GM10266 (cell line): ENCODE results near the gene USP22.

Source experiments
- DNase-seq: peaks from one replicate; pipeline ENCODE4 v3.0.0; 2012; ENCODE audit errors: extremely low spot score
- TF ChIP-seq, protein P1 (sequence below): IDR thresholded peaks from 2 replicates; pipeline ENCODE4 v1.5.1; 2012; ENCODE audit warnings: mild to moderate bottlenecking, low read depth; ENCODE audit not compliant: control insufficient read depth, insufficient read depth; ENCODE audit errors: missing control alignments

Gene USP22

GRCh38 chr17:21027031-21027430 lies 15.8 kb downstream of the USP22 start:
- no peak for DNase-seq
- TF ChIP-seq, protein P1, sequence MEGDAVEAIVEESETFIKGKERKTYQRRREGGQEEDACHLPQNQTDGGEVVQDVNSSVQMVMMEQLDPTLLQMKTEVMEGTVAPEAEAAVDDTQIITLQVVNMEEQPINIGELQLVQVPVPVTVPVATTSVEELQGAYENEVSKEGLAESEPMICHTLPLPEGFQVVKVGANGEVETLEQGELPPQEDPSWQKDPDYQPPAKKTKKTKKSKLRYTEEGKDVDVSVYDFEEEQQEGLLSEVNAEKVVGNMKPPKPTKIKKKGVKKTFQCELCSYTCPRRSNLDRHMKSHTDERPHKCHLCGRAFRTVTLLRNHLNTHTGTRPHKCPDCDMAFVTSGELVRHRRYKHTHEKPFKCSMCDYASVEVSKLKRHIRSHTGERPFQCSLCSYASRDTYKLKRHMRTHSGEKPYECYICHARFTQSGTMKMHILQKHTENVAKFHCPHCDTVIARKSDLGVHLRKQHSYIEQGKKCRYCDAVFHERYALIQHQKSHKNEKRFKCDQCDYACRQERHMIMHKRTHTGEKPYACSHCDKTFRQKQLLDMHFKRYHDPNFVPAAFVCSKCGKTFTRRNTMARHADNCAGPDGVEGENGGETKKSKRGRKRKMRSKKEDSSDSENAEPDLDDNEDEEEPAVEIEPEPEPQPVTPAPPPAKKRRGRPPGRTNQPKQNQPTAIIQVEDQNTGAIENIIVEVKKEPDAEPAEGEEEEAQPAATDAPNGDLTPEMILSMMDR = no peak

DNA sequence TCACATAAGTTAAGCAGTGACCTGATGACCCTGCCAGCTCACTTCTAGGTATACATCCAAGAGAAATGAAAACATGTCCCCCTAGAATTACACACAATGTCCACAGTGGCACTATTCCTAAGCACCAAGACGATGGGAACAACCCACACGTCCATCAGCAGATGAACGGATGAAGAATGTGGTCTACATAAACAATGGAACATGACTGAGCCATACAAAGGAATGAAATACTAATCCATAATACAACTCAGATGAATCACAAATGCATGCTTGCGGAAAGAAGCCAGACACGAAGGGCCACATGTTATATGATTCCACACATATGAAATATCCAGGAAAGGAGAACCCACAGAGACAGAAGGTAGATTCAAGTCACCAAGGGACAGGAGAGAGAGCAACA lies 17.4 kb downstream of the USP22 start:
- DNase-seq = no peak
- TF ChIP-seq, protein P1 = no peak

- DNase-seq = no peak
- TF ChIP-seq, protein P1 = no peak
Measured at GRCh38 chr17:21024024-21024423, 18.8 kb downstream of the USP22 start.

DNA sequence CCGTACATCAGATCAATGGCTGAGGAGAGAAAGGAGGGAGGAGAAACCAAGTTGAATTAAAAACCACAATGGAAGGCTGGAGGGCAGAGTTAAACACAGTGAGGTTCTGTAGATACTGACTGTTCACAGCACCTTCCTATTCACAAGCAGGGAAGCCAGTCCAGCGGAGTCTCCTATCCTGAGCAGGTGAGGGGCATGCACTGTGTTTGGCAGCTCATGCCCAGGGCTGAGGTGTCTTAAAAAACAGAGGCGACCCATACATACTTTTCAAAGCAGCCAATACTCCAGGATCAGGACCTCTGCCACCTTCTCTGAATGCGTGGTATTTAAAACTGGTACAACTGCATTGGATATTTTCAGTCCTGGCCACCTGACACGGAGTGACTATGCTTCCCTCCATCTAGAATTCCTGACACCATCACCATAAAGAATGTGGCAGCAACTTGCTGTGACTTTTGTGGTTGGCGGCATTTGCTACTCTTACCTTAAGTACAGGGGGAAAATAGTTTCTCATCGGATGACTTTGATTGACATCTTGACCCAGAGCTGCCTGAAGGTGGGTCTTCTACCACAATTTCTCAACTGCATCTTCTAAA lies 21.5 kb downstream of the USP22 start:
- DNase-seq = no peak
- TF ChIP-seq, protein P1 = no peak

GRCh38 chr17:21020622-21021021 lies 22.2 kb downstream of the USP22 start:
- TF ChIP-seq, protein P1 = no peak
- no peak for DNase-seq

- TF ChIP-seq, protein P1 = peak; percentile 59
- DNase-seq = peak; percentile 46
Measured at GRCh38 chr17:21019976-21020586, 22.7 kb downstream of the USP22 start.

GRCh38 chr17:21018894-21019293 lies 23.9 kb downstream of the USP22 start:
- TF ChIP-seq, protein P1 = no peak
- no peak for DNase-seq
